ENCODE results near the gene AGTR1.

- TF ChIP-seq EZH2 (IDR thresholded peaks at IDR 0.05; ENCODE audit: low read length) (no peak), CTCF (optimal IDR thresholded peaks at IDR 0.05 in 1 of 3, IDR thresholded peaks at IDR 0.05 in 1 of 3, conservative IDR thresholded peaks at IDR 0.05 in 1 of 3; ENCODE audit: extremely low read depth in 1 of 3, insufficient read depth in 2 of 3, low read length in 3 of 3) (no peak)
Measured at GRCh38 chr3:148772361-148772760, 74.7 kb downstream of the AGTR1 start.
